ENCODE measurements around the gene CMC1. TPM values are rescaled to one million over a fixed set of nuclear protein-coding genes. Genes with fewer than 3 reads are reported as not detected.

Gene CMC1
- total RNA-seq, 1 experiment from 2014 or later, result 16.5 TPM

DNA sequence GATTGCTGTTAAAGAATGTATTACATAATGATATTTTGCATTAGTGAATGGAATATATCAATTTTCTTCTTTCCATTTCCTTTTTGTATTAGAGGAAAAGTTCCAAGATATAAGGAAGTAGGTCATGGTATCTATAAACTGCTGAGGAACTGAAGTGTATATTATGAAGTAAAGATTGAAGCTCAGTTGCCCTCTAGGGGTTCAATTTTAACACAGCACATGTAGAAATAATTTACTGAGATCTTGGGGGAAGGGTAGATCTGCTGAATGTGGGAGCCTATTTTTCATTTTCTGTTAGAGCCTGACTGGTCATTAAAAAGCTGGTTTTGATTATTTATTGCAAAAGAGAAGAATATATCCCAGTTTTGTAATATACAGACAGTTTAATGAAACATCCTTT is 45.2 kb downstream of the CMC1 start:
- DNase-seq, result no peak
- Mint-ChIP-seq H3K9me3 (peaks cover 2 to 3% of the 10 kb centered on the region in 2 experiments; a peak in 2 of 5 replicates), H3K27me3 (ENCODE audit: low read depth) (no peaks in the 10 kb centered on the region), H3K4me1 (peaks cover 3 to 10% of the 10 kb centered on the region in 2 experiments), H3K27ac (no peak overlapping the region; a peak in 1 of 7 replicates), H3K36me3 (ENCODE audit: insufficient read depth in 1 of 3, low read depth in 3 of 3) (peaks cover 9 to 16% (median 10%) of the 10 kb centered on the region in 3 experiments), H3K4me3 (no peak overlapping the region)
- H3K79me1 ChIP-seq (ENCODE audit: insufficient read depth, low read depth, low read length, poor library complexity, severe bottlenecking), result no peaks in the 10 kb centered on the region
- H2AFZ ChIP-seq (ENCODE audit: low read length), result no peak overlapping the region
- no peak overlapping the region for H2BK120ac ChIP-seq (ENCODE audit: low read depth, low read length, poor library complexity, severe bottlenecking)
- H3K23ac ChIP-seq (ENCODE audit: insufficient read length, low read depth, low read length), result no peak overlapping the region
- H3K4me1 ChIP-seq (ENCODE audit: insufficient read depth, low read length), result no peaks in the 10 kb centered on the region
- no peak overlapping the region for H3K18ac ChIP-seq (ENCODE audit: insufficient read length, low read depth, low read length)
- no peak overlapping the region for H3K4me2 ChIP-seq (ENCODE audit: insufficient read depth, insufficient read length, low read length)
- no peak overlapping the region for H2BK12ac ChIP-seq (ENCODE audit: insufficient read length, low read depth, low read length)
- no peak overlapping the region for H2BK20ac ChIP-seq (ENCODE audit: low read depth, low read length, poor library complexity, severe bottlenecking)
- no peak overlapping the region for H3K56ac ChIP-seq (ENCODE audit: insufficient read length, low read depth, low read length)
- H4K20me1 ChIP-seq (ENCODE audit: control insufficient read depth, insufficient read depth, insufficient read length), result no peaks in the 10 kb centered on the region
- no peak overlapping the region for H2AK5ac ChIP-seq (ENCODE audit: insufficient read length, low read length)
- TF ChIP-seq, protein P1, sequence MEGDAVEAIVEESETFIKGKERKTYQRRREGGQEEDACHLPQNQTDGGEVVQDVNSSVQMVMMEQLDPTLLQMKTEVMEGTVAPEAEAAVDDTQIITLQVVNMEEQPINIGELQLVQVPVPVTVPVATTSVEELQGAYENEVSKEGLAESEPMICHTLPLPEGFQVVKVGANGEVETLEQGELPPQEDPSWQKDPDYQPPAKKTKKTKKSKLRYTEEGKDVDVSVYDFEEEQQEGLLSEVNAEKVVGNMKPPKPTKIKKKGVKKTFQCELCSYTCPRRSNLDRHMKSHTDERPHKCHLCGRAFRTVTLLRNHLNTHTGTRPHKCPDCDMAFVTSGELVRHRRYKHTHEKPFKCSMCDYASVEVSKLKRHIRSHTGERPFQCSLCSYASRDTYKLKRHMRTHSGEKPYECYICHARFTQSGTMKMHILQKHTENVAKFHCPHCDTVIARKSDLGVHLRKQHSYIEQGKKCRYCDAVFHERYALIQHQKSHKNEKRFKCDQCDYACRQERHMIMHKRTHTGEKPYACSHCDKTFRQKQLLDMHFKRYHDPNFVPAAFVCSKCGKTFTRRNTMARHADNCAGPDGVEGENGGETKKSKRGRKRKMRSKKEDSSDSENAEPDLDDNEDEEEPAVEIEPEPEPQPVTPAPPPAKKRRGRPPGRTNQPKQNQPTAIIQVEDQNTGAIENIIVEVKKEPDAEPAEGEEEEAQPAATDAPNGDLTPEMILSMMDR (conservative IDR thresholded peaks at IDR 0.05), result peak; percentile 62
- H2BK5ac ChIP-seq (ENCODE audit: insufficient read length, low read length), result no peak overlapping the region
- H4K5ac ChIP-seq (ENCODE audit: insufficient read length, low read depth, low read length), result no peak overlapping the region
- H3K79me2 ChIP-seq (ENCODE audit: insufficient read depth, low read length), result no peaks in the 10 kb centered on the region
- no peaks in the 10 kb centered on the region for H3K23me2 ChIP-seq (ENCODE audit: insufficient read length, low read depth, low read length, poor library complexity, severe bottlenecking)
- no peak overlapping the region for H3K27ac ChIP-seq (ENCODE audit: insufficient read length, low read depth, low read length)
- H3K9ac ChIP-seq (ENCODE audit: extremely low read depth, insufficient read length, low read length), result no peak overlapping the region
- no peak overlapping the region for H2BK15ac ChIP-seq (ENCODE audit: low read depth, low read length)
- peaks cover 6% of the 10 kb centered on the region for H3K9me3 ChIP-seq (ENCODE audit: control insufficient read depth, low read depth, low read length)
- no peak overlapping the region for H3K4ac ChIP-seq (ENCODE audit: low read depth, low read length)
- H3T11ph ChIP-seq (ENCODE audit: low read length), result no peak overlapping the region
- no peak overlapping the region for H4K91ac ChIP-seq (ENCODE audit: insufficient read length, low read depth, low read length)
- H3K27me3 ChIP-seq (ENCODE audit: insufficient read depth, low read length), result no peaks in the 10 kb centered on the region
- no peak overlapping the region for H4K8ac ChIP-seq (replicated peaks; ENCODE audit: insufficient read length, low read depth, low read length)
- H3K14ac ChIP-seq (ENCODE audit: insufficient read depth, low read length), result no peak overlapping the region

Measured in H9 (cell line).